ENCODE results near the gene EID1.

Gene EID1

DNA sequence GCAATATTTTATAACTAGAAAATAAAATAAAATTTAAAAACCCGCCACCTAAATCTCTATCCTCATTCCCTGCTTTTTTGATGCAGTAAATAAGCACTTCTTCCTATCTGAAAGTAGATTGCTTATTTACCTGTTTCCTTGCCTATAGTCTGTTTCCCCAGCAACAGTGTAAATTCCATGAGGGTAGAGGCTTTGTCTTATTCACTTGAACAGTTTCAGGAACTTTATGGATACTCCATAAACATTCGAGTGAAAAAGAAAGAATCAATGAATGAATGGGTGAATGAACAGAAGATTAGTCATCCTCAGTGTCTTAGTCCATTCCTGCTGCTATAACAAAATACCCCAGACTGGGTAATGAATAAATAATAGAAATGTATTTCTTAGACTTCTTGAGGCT, 44.1 kb downstream of the EID1 start:
- no peak for DNase-seq
- no peaks in the 10 kb centered on the region; the same call in 1 of the 2 replicates for H3K4me1 ChIP-seq (ENCODE audit: insufficient read depth, low read length)
- ATAC-seq (ENCODE audit: insufficient read depth, low read depth), result no peak
- no peak overlapping the region for H3K4me3 ChIP-seq (ENCODE audit: low read depth in 1 of 2, low read length in 2 of 2)
- H3K27me3 ChIP-seq (ENCODE audit: insufficient read depth, low read length, poor library complexity), result no peaks in the 10 kb centered on the region
- TF ChIP-seq CTCF (IDR thresholded peaks at IDR 0.05; ENCODE audit: borderline replicate concordance, extremely low read depth, low read length, poor library complexity, severe bottlenecking) (no peak), EZH2 (IDR thresholded peaks at IDR 0.05; ENCODE audit: borderline replicate concordance, low read depth, low read length, severe bottlenecking) (no peak)
- H3K9me3 ChIP-seq (ENCODE audit: insufficient read depth, low read length, severe bottlenecking), result no peaks in the 10 kb centered on the region
- no peaks in the 10 kb centered on the region for H3K79me2 ChIP-seq (ENCODE audit: insufficient read depth, low read length)
- no peaks in the 10 kb centered on the region for H3K36me3 ChIP-seq (ENCODE audit: insufficient read depth, low read length)
- no peak overlapping the region for H3K27ac ChIP-seq (ENCODE audit: low read length)
- no peak overlapping the region for H2AFZ ChIP-seq (ENCODE audit: low read depth, low read length)
- no peak overlapping the region for H3K4me2 ChIP-seq (ENCODE audit: insufficient read depth, low read length)
- no peak overlapping the region for H3K9ac ChIP-seq (ENCODE audit: low read depth, low read length)
- H4K20me1 ChIP-seq (ENCODE audit: insufficient read depth, low read length), result no peaks in the 10 kb centered on the region

GRCh38 chr15:48924528-48925393, 46.8 kb downstream of the EID1 start:
- no peak overlapping the region for H3K27ac ChIP-seq (ENCODE audit: low read length)
- H3K4me1 ChIP-seq (ENCODE audit: insufficient read depth, low read length), result no peaks in the 10 kb centered on the region; the same call in 1 of the 2 replicates
- H2AFZ ChIP-seq (ENCODE audit: low read depth, low read length), result no peak overlapping the region
- H3K9ac ChIP-seq (ENCODE audit: low read depth, low read length), result no peak overlapping the region
- no peak overlapping the region for H3K4me3 ChIP-seq (ENCODE audit: low read depth in 1 of 2, low read length in 2 of 2)
- DNase-seq (no peak), ATAC-seq (ENCODE audit: insufficient read depth, low read depth) (no peak)
- no peaks in the 10 kb centered on the region for H3K36me3 ChIP-seq (ENCODE audit: insufficient read depth, low read length)
- H3K9me3 ChIP-seq (ENCODE audit: insufficient read depth, low read length, severe bottlenecking), result no peaks in the 10 kb centered on the region
- H3K27me3 ChIP-seq (ENCODE audit: insufficient read depth, low read length, poor library complexity), result no peaks in the 10 kb centered on the region
- no peaks in the 10 kb centered on the region for H3K79me2 ChIP-seq (ENCODE audit: insufficient read depth, low read length)
- no peaks in the 10 kb centered on the region for H4K20me1 ChIP-seq (ENCODE audit: insufficient read depth, low read length)
- no peak overlapping the region for H3K4me2 ChIP-seq (ENCODE audit: insufficient read depth, low read length)
- no peak for TF ChIP-seq CTCF (IDR thresholded peaks at IDR 0.05; ENCODE audit: borderline replicate concordance, extremely low read depth, low read length, poor library complexity, severe bottlenecking)
- TF ChIP-seq EZH2 (IDR thresholded peaks at IDR 0.05; ENCODE audit: borderline replicate concordance, low read depth, low read length, severe bottlenecking), result no peak

GRCh38 chr15:48925714-48926223, 47.8 kb downstream of the EID1 start:
- no peak overlapping the region for H3K27ac ChIP-seq (ENCODE audit: low read length)
- no peaks in the 10 kb centered on the region for H3K79me2 ChIP-seq (ENCODE audit: insufficient read depth, low read length)
- H3K4me2 ChIP-seq (ENCODE audit: insufficient read depth, low read length), result no peak overlapping the region
- H3K9ac ChIP-seq (ENCODE audit: low read depth, low read length), result no peak overlapping the region
- no peaks in the 10 kb centered on the region for H3K36me3 ChIP-seq (ENCODE audit: insufficient read depth, low read length)
- no peaks in the 10 kb centered on the region for H4K20me1 ChIP-seq (ENCODE audit: insufficient read depth, low read length)
- no peak overlapping the region for H2AFZ ChIP-seq (ENCODE audit: low read depth, low read length)
- ATAC-seq (ENCODE audit: insufficient read depth, low read depth), result no peak
- no peak for DNase-seq
- no peaks in the 10 kb centered on the region; the same call in 1 of the 2 replicates for H3K4me1 ChIP-seq (ENCODE audit: insufficient read depth, low read length)
- TF ChIP-seq EZH2 (IDR thresholded peaks at IDR 0.05; ENCODE audit: borderline replicate concordance, low read depth, low read length, severe bottlenecking), result no peak
- TF ChIP-seq CTCF (IDR thresholded peaks at IDR 0.05; ENCODE audit: borderline replicate concordance, extremely low read depth, low read length, poor library complexity, severe bottlenecking), result no peak
- H3K9me3 ChIP-seq (ENCODE audit: insufficient read depth, low read length, severe bottlenecking), result no peaks in the 10 kb centered on the region
- H3K4me3 ChIP-seq (ENCODE audit: low read depth in 1 of 2, low read length in 2 of 2), result no peak overlapping the region
- H3K27me3 ChIP-seq (ENCODE audit: insufficient read depth, low read length, poor library complexity), result no peaks in the 10 kb centered on the region

All from DND-41 (cell line).